ENCODE data around the gene SPDYA.

SPDYA gene

GRCh38 chr2:28810384-28811285, at the start of gene SPDYA:
SPDYA (plus strand) TSS chr2:28810834; CDS start chr2:28816015, 5,181 bp downstream.
- Histone ChIP-seq H3K4me3 (peak within 1 kb of the TSS; percentile 72), H3K27ac (peak within 1 kb of the TSS in 1 of 2 donors; percentile 51)
- DNase-seq (ENCODE audit: low spot score): peak; percentile 82
- TF ChIP-seq, protein P1, sequence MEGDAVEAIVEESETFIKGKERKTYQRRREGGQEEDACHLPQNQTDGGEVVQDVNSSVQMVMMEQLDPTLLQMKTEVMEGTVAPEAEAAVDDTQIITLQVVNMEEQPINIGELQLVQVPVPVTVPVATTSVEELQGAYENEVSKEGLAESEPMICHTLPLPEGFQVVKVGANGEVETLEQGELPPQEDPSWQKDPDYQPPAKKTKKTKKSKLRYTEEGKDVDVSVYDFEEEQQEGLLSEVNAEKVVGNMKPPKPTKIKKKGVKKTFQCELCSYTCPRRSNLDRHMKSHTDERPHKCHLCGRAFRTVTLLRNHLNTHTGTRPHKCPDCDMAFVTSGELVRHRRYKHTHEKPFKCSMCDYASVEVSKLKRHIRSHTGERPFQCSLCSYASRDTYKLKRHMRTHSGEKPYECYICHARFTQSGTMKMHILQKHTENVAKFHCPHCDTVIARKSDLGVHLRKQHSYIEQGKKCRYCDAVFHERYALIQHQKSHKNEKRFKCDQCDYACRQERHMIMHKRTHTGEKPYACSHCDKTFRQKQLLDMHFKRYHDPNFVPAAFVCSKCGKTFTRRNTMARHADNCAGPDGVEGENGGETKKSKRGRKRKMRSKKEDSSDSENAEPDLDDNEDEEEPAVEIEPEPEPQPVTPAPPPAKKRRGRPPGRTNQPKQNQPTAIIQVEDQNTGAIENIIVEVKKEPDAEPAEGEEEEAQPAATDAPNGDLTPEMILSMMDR (IDR thresholded peaks at IDR 0.05): no peak

DNA sequence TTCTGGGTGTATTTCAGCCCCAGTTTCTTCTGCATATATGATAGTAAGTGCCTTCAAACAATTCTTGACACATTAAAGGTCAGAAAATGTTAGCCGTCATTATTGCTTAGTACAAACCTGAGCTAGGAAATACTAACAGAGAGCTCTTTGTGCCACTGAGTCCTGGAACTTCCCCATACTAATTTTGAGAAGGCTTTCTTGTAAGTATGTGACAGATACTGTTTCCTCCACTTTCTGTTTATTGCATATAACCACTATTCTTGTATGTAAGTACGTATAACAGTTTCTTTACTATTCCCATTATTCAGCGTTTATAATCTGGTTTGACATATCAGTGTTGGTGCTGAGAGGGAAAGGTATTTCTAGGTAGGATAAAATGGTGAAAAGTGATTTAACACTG, 49.2 kb upstream of the SPDYA start:
- TF ChIP-seq, protein P1 (IDR thresholded peaks at IDR 0.05): no peak
- peak overlapping the region in 1 of 2 donors; percentile 2 for H3K27ac ChIP-seq
- no peak for DNase-seq (ENCODE audit: low spot score)
- H3K4me3 ChIP-seq: no peak overlapping the region

- peak overlapping the region; percentile 4 for H3K4me3 ChIP-seq
- TF ChIP-seq, protein P1 (IDR thresholded peaks at IDR 0.05): no peak
- DNase-seq (ENCODE audit: low spot score): no peak
- peak overlapping the region in 1 of 2 donors; percentile 1 for H3K27ac ChIP-seq
Measured at GRCh38 chr2:28764909-28765711, 45.5 kb upstream of the SPDYA start.

DNA sequence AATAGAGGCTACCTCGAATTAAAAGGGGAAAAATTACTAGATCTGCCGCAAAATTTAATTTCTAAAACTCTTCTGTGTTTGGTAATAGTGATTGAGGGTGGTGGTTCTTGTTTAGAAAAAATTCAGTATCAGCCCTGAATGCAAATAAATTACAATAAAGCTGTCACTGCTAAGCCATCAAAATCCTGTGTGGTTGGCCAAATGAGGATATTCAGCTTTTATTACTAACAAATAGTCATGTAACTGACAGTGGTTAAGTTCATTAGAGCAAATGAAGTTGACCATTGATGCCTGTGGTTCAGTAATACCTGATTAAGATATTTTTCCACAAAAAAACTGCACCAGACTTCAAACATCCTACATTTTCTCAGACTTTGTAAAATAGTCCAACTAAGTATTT, 44.6 kb upstream of the SPDYA start:
- H3K27ac ChIP-seq: no peak overlapping the region
- H3K4me3 ChIP-seq: no peak overlapping the region
- TF ChIP-seq, protein P1 (IDR thresholded peaks at IDR 0.05): no peak
- no peak for DNase-seq (ENCODE audit: low spot score)

DNA sequence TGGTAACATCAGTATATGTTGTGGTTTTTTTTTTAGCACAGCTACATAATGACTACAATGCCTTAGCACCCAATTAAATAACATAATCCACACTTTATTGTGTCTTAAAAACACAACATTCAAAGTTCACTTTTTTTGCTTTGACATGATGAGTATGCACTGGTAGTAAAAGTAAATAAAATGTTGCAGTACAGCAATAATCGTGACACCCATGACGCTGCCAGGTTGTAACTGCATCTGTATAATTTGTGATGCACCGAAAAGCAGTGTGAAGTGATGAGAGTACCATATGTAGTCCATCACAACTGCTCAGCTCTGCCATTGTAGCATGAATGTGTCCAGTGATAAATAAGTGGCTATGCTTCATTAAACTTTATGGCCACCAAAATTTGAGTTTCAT, 43.3 kb upstream of the SPDYA start:
- TF ChIP-seq, protein P1 (IDR thresholded peaks at IDR 0.05): no peak
- H3K4me3 ChIP-seq: no peak overlapping the region
- no peak for DNase-seq (ENCODE audit: low spot score)
- no peak overlapping the region for H3K27ac ChIP-seq

- H3K27ac ChIP-seq: no peak overlapping the region
- DNase-seq (ENCODE audit: low spot score): no peak
- H3K4me3 ChIP-seq: no peak overlapping the region
- TF ChIP-seq, protein P1 (IDR thresholded peaks at IDR 0.05): no peak
Measured at GRCh38 chr2:28768422-28768821, 42.2 kb upstream of the SPDYA start.
